Measurements from ENCODE around the gene SIGLEC14. TPM values are rescaled to one million over a fixed set of nuclear protein-coding genes. Genes with fewer than 3 reads are reported as not detected.

Gene SIGLEC14
- total RNA-seq, 4 donors from 2014 or later, result 0.22 to 6.2 (median 1.7) TPM; not detected in 1

DNA sequence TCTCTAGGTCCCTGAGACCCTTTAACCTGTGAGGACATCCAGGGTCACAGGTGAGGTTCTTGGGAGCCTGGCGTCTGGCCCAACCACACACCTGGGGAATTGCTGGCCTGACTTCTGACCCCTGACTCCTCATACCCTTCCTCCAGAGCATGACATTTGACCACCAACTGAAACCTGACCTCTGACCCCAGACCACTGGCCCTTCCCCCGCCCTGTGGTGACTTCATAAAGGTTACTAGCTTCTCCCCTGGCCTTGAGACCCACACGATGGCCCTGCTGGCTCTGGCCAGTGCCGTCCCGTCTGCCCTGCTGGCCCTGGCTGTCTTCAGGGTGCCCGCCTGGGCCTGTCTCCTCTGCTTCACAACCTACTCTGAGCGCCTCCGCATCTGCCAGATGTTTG is 46.6 kb upstream of the SIGLEC14 start, which contains the start of gene SPACA6:
Gene SPACA6 (plus strand): TSS at position 71 of the 400 bp plus-strand sequence. CDS start 197 bp downstream, at position 268.
- TF ChIP-seq CTCF (IDR thresholded peaks at IDR 0.05) (no peak), POLR2A (IDR thresholded peaks at IDR 0.05) (no peak)
- H3K27me3 ChIP-seq, result no peaks in the 10 kb centered on the region
- no peaks in the 10 kb centered on the region for H3K9me3 ChIP-seq
- WGBS, 2 donors, result 80 to 89% methylated on average over 8 of the region's 8 CpGs
- peaks cover 13 to 35% of the 10 kb centered on the region in 2 donors for H3K36me3 ChIP-seq
- DNase-seq, result no peak
- H3K4me3 ChIP-seq (replicated peaks in 1 of 3), result no peak within 1 kb of the TSS
- peak within 1 kb of the TSS in 2 of 3 donors; percentile 94 to 99 for H3K27ac ChIP-seq
- intact Hi-C loops (cut with DNase I), result no loop called here
- peaks cover 20 to 22% of the 10 kb centered on the region in 2 donors for H3K4me1 ChIP-seq

GRCh38 chr19:51692468-51692867 is 45.8 kb upstream of the SIGLEC14 start:
- intact Hi-C loops (cut with DNase I), result no loop called here
- 80 to 93% methylated on average over 8 to 16 of the region's 18 CpGs for WGBS, 2 donors
- Histone ChIP-seq H3K4me1 (peaks cover 28% of the 10 kb centered on the region in 2 donors), H3K27me3 (no peaks in the 10 kb centered on the region), H3K36me3 (peaks cover 13 to 28% of the 10 kb centered on the region in 2 donors), H3K4me3 (replicated peaks in 1 of 3) (no peak overlapping the region), H3K27ac (peak overlapping the region in 2 of 3 donors; percentile 94 to 99), H3K9me3 (no peaks in the 10 kb centered on the region)
- DNase-seq, result no peak
- TF ChIP-seq POLR2A (IDR thresholded peaks at IDR 0.05), result no peak
- TF ChIP-seq CTCF (IDR thresholded peaks at IDR 0.05), result no peak

GRCh38 chr19:51691584-51692428 is 45.2 kb upstream of the SIGLEC14 start:
- peak overlapping the region in 1 of 3 donors; percentile 86 for H3K4me3 ChIP-seq (replicated peaks in 1 of 3)
- H3K27ac ChIP-seq, result peak overlapping the region in 2 of 3 donors; percentile 94 to 99
- WGBS, 2 donors, result 22 to 31% methylated on average over 12 of the region's 12 CpGs
- H3K4me1 ChIP-seq, result peaks cover 28 to 29% of the 10 kb centered on the region in 2 donors
- H3K9me3 ChIP-seq, result no peaks in the 10 kb centered on the region
- peaks cover 13 to 23% of the 10 kb centered on the region in 2 donors for H3K36me3 ChIP-seq
- TF ChIP-seq POLR2A (IDR thresholded peaks at IDR 0.05), result no peak
- TF ChIP-seq CTCF (IDR thresholded peaks at IDR 0.05), result no peak
- H3K27me3 ChIP-seq, result no peaks in the 10 kb centered on the region
- intact Hi-C loops (cut with DNase I), result no loop called here
- DNase-seq, result no peak

DNA sequence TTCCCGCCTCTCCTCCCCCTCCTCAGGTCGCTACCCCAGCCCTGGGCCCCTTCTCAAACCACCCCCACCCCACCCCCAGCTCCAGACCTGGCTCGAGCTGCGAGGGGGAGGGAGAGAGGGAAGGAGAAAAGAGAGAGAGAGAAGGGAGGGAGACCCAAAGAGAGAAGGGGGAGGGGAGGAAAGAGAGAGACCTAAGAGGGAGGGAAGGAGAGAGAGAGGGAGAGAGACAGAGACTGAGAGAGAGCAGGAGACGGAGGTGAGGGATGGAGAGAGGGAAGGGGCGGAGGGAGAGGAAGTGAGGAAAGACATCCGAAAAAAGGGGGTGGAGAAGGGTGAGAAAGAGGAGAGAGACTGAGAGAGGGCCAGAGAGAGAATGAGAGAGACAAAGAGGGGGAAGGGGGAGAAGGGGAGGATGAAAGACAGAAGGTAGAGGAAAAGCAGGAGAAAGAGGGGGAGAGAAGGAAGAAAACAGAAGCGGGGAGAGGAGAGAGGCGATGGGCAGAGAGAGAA is 44.5 kb upstream of the SIGLEC14 start:
- DNase-seq, result no peak
- intact Hi-C loops (cut with DNase I), result no loop called here
- Histone ChIP-seq H3K9me3 (no peaks in the 10 kb centered on the region), H3K4me1 (peaks cover 28 to 29% of the 10 kb centered on the region in 2 donors), H3K4me3 (replicated peaks in 1 of 3) (peak overlapping the region; percentile 21 to 86 (median 67)), H3K27ac (peak overlapping the region; percentile 94 to 99 (median 97)), H3K27me3 (no peaks in the 10 kb centered on the region), H3K36me3 (peaks cover 13 to 20% of the 10 kb centered on the region in 2 donors)
- 5 to 6% methylated on average over 8 to 9 of the region's 9 CpGs for WGBS, 2 donors
- TF ChIP-seq CTCF (IDR thresholded peaks at IDR 0.05) (no peak), POLR2A (IDR thresholded peaks at IDR 0.05) (no peak)
